Measurements from ENCODE around the gene ASRGL1. TPM values are rescaled to one million over a fixed set of nuclear protein-coding genes. Genes with fewer than 3 reads are reported as not detected.

The ASRGL1 gene
- total RNA-seq, 1 experiment from 2014 or later = 31.1 TPM

GRCh38 chr11:62416596-62416995, 79.3 kb downstream of the ASRGL1 start:
- no peak overlapping the region for H3K18ac ChIP-seq (ENCODE audit: insufficient read length, low read depth, low read length)
- H3K23ac ChIP-seq (ENCODE audit: insufficient read length, low read depth, low read length) = no peak overlapping the region
- no peaks in the 10 kb centered on the region for H3K79me1 ChIP-seq (ENCODE audit: insufficient read depth, low read depth, low read length, poor library complexity, severe bottlenecking)
- no peak overlapping the region for H4K8ac ChIP-seq (replicated peaks; ENCODE audit: insufficient read length, low read depth, low read length)
- H3K4me1 Mint-ChIP-seq = peaks cover 0 to 3% of the 10 kb centered on the region in 2 experiments; a peak in 1 of 4 replicates
- no peak overlapping the region for H2BK12ac ChIP-seq (ENCODE audit: insufficient read length, low read depth, low read length)
- no peaks in the 10 kb centered on the region for H3K23me2 ChIP-seq (ENCODE audit: insufficient read length, low read depth, low read length, poor library complexity, severe bottlenecking)
- no peak overlapping the region for H3T11ph ChIP-seq (ENCODE audit: low read length)
- H4K91ac ChIP-seq (ENCODE audit: insufficient read length, low read depth, low read length) = no peak overlapping the region
- H2BK120ac ChIP-seq (ENCODE audit: low read depth, low read length, poor library complexity, severe bottlenecking) = no peak overlapping the region
- no peak for DNase-seq
- WGBS (ENCODE audit: extremely low coverage, insufficient read length, low lambda C conversion rate) = no CpG with 5 or more reads among the region's 12 CpGs
- H3K4me3 Mint-ChIP-seq = no peak overlapping the region
- H3K79me2 ChIP-seq (ENCODE audit: insufficient read depth, low read length) = no peaks in the 10 kb centered on the region
- H4K5ac ChIP-seq (ENCODE audit: insufficient read length, low read depth, low read length) = no peak overlapping the region
- no peaks in the 10 kb centered on the region for H3K4me1 ChIP-seq (ENCODE audit: insufficient read depth, low read length)
- H3K4ac ChIP-seq (ENCODE audit: low read depth, low read length) = no peak overlapping the region
- no peaks in the 10 kb centered on the region for H3K9me3 Mint-ChIP-seq
- no peaks in the 10 kb centered on the region for H3K36me3 Mint-ChIP-seq (ENCODE audit: insufficient read depth in 1 of 3, low read depth in 3 of 3)
- TF ChIP-seq CTCF (conservative IDR thresholded peaks at IDR 0.05) = no peak
- H3K4me2 ChIP-seq (ENCODE audit: insufficient read depth, insufficient read length, low read length) = no peak overlapping the region
- no peak overlapping the region for H3K56ac ChIP-seq (ENCODE audit: insufficient read length, low read depth, low read length)
- no peak overlapping the region for H3K27ac Mint-ChIP-seq
- H4K20me1 ChIP-seq (ENCODE audit: control insufficient read depth, insufficient read depth, insufficient read length) = no peaks in the 10 kb centered on the region
- peaks cover 27% of the 10 kb centered on the region for H3K27me3 Mint-ChIP-seq (ENCODE audit: low read depth)
- H2BK15ac ChIP-seq (ENCODE audit: low read depth, low read length) = no peak overlapping the region
- no peak overlapping the region for H3K9ac ChIP-seq (ENCODE audit: extremely low read depth, insufficient read length, low read length)
- no peak overlapping the region for H2AFZ ChIP-seq (ENCODE audit: low read length)
- no peak overlapping the region for H3K14ac ChIP-seq (ENCODE audit: insufficient read depth, low read length)
- H3K27ac ChIP-seq (ENCODE audit: insufficient read length, low read depth, low read length) = no peak overlapping the region
- no peak overlapping the region for H2AK5ac ChIP-seq (ENCODE audit: insufficient read length, low read length)
- H2BK5ac ChIP-seq (ENCODE audit: insufficient read length, low read length) = no peak overlapping the region
- H3K27me3 ChIP-seq (ENCODE audit: insufficient read depth, low read length) = no peaks in the 10 kb centered on the region
- H3K9me3 ChIP-seq (ENCODE audit: control insufficient read depth, low read depth, low read length) = no peaks in the 10 kb centered on the region
- H2BK20ac ChIP-seq (ENCODE audit: low read depth, low read length, poor library complexity, severe bottlenecking) = no peak overlapping the region
